Mesendoderm (in vitro differentiated cells): ENCODE results near the gene COX11.
A peak's percentile ranks its signal among the peaks of the same experiment; 100 is the strongest.

Source experiments
- DNase-seq: peaks from one replicate; pipeline ENCODE4 v3.0.0; 2013
- H2AK5ac ChIP-seq: 2 replicates; pipeline ENCODE4 v1.6.1; 2013; ENCODE audit warnings: low read length, inconsistent platforms
- H2BK120ac ChIP-seq: 2 replicates; pipeline ENCODE4 v1.6.1; 2013; ENCODE audit warnings: low read depth, mild to moderate bottlenecking, low read length, moderate library complexity, mixed read lengths
- H2BK15ac ChIP-seq: replicated peaks from 2 replicates; pipeline ENCODE4 v1.6.1; 2013; ENCODE audit warnings: low read depth, mild to moderate bottlenecking, moderate library complexity
- H2BK5ac ChIP-seq: 2 replicates; pipeline ENCODE4 v1.6.1; 2013; ENCODE audit warnings: low read length, inconsistent platforms
- H3K18ac ChIP-seq: 2 replicates; pipeline ENCODE4 v1.6.1; 2013; ENCODE audit warnings: mild to moderate bottlenecking, low read length, mixed read lengths
- H3K23ac ChIP-seq: one replicate; pipeline ENCODE4 v1.6.1; 2013; ENCODE audit warnings: low read length
- H3K27ac ChIP-seq: 2 replicates; pipeline ENCODE4 v1.5.1; 2013; ENCODE audit warnings: low read depth, mild to moderate bottlenecking, inconsistent platforms, low read length, moderate library complexity
- H3K27me3 ChIP-seq: 2 replicates; pipeline ENCODE4 v1.6.1; 2013; ENCODE audit warnings: low read length, control low read depth, mild to moderate bottlenecking, inconsistent platforms; ENCODE audit not compliant: insufficient read depth, poor library complexity
- H3K36me3 ChIP-seq: 2 replicates; pipeline ENCODE4 v1.6.1; 2013; ENCODE audit warnings: low read length, inconsistent platforms; ENCODE audit not compliant: control insufficient read depth, insufficient read depth
- H3K4ac ChIP-seq: one replicate; pipeline ENCODE4 v1.6.1; 2013; ENCODE audit warnings: low read depth, mild to moderate bottlenecking, low read length, moderate library complexity
- H3K4me1 ChIP-seq: 2 replicates; pipeline ENCODE4 v1.6.1; 2013; ENCODE audit warnings: low read depth, low read length, inconsistent platforms; ENCODE audit not compliant: control insufficient read depth
- H3K4me2 ChIP-seq: 2 replicates; pipeline ENCODE4 v1.6.1; 2013; ENCODE audit warnings: low read length
- H3K4me3 ChIP-seq: 2 replicates; pipeline ENCODE4 v1.5.1; 2013; ENCODE audit warnings: mild to moderate bottlenecking, low read length
- H3K56ac ChIP-seq: one replicate; pipeline ENCODE4 v1.6.1; 2013; ENCODE audit warnings: low read length
- H3K79me1 ChIP-seq: 2 replicates; pipeline ENCODE4 v1.6.1; 2013; ENCODE audit warnings: low read length, inconsistent platforms
- H3K79me2 ChIP-seq: 2 replicates; pipeline ENCODE4 v1.6.1; 2013; ENCODE audit warnings: mild to moderate bottlenecking, low read length; ENCODE audit not compliant: control insufficient read depth, insufficient read depth
- H3K9ac ChIP-seq: 2 replicates; pipeline ENCODE4 v1.6.1; 2013; ENCODE audit warnings: low read length, inconsistent platforms
- H4K5ac ChIP-seq: one replicate; pipeline ENCODE4 v1.6.1; 2013; ENCODE audit warnings: low read length
- H4K8ac ChIP-seq: one replicate; pipeline ENCODE4 v1.6.1; 2013; ENCODE audit warnings: low read depth, mild to moderate bottlenecking, control low read depth, low read length, moderate library complexity
- WGBS: extraction: QIAGEN DNeasy Blood & Tissue Kit; methylation state at CpG from one replicate; pipeline ENCODE4 v1.1.7; 2013; ENCODE audit warnings: low lambda C conversion rate, missing lambda C conversion rate; ENCODE audit not compliant: insufficient coverage; ENCODE audit errors: extremely low coverage; 5-methylcytosine and 5-hydroxymethylcytosine counted together

COX11 gene

DNA sequence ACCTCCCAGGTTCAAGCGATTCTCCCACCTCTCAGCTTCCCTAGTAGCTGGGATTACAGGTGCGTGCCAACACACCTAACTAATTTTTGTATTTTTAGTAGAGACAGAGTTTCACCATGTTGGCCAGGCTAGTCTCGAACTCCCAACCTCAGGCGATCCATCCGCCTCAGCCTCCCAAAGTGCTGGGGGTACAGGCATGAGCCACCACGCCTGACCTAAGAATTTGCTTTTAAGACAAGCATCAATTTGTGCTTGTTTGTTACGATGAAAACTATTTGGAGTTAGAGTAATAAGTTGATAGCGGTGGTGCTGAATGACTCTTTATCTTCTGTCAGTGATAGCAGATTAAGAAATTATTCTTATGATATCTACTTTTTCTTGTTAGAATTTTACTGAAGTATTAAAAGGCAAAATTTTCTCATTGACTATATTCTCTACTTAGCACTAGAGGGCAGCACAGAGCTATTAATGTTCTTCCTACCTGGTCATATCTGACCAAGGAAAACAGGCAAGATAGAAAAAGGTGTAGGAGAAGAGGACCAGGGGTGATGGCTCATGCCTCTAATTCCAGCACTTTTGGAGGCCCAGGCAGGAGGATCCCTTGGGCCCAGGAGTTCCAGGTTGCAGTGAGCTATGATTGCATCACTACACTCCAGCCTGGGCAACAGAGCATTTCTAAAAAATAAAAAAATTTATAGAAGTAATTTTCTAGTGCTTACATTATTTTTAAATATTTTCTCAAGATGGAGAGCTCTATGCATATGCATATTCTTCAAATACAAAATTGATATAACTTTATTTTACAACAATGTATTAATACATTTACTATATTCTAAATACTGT is 24.6 kb upstream of the COX11 start:
- H3K36me3 ChIP-seq, result no peaks in the 10 kb centered on the region
- no peak overlapping the region for H3K9ac ChIP-seq
- no peak overlapping the region for H2AK5ac ChIP-seq

DNA sequence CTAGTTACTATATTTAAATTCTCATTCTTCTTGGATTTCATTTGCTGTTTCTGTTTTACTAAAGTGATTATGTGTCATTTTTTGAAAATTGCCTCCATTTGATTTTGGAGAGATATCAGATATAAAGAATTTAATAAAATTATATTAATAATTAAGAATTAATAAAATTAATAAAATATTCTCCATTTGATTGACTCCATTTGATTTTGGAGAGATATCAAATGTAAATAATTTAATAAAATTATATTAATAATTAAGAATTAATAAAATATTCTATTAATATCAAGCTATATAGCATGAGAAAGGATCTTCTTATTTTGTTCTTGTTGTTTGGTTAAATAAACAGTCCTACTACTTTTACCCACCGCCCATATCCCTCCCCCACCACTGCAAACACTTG is 23.1 kb upstream of the COX11 start:
- H3K4ac ChIP-seq, result no peak overlapping the region
- no peak overlapping the region for H4K8ac ChIP-seq
- no peaks in the 10 kb centered on the region for H3K79me2 ChIP-seq
- no peak overlapping the region for H2BK15ac ChIP-seq
- H4K5ac ChIP-seq, result no peak overlapping the region
- no peak overlapping the region for H3K23ac ChIP-seq
- H3K9ac ChIP-seq, result no peak overlapping the region
- no peak overlapping the region for H2AK5ac ChIP-seq
- no peak overlapping the region for H3K18ac ChIP-seq
- H3K56ac ChIP-seq, result no peak overlapping the region
- no peak overlapping the region for H3K27ac ChIP-seq
- no peak overlapping the region for H2BK120ac ChIP-seq
- no peak overlapping the region for H2BK5ac ChIP-seq
- no peak overlapping the region for H3K4me3 ChIP-seq
- H3K79me1 ChIP-seq, result no peaks in the 10 kb centered on the region
- H3K4me2 ChIP-seq, result no peak overlapping the region
- H3K36me3 ChIP-seq, result no peaks in the 10 kb centered on the region
- DNase-seq, result no peak
- no peaks in the 10 kb centered on the region for H3K27me3 ChIP-seq
- no CpG with 5 or more reads among the region's 1 CpG for WGBS
- no peaks in the 10 kb centered on the region for H3K4me1 ChIP-seq

More for the DNA sequence above, 24.6 kb upstream of the COX11 start:
- no peaks in the 10 kb centered on the region for H3K4me1 ChIP-seq
- H4K8ac ChIP-seq, result no peak overlapping the region
- H3K56ac ChIP-seq, result no peak overlapping the region
- no peaks in the 10 kb centered on the region for H3K79me1 ChIP-seq
- H3K4me2 ChIP-seq, result no peak overlapping the region
- H2BK15ac ChIP-seq, result no peak overlapping the region
- no peaks in the 10 kb centered on the region for H3K79me2 ChIP-seq
- H3K18ac ChIP-seq, result no peak overlapping the region
- H3K27ac ChIP-seq, result no peak overlapping the region
- H3K27me3 ChIP-seq, result no peaks in the 10 kb centered on the region
- no peak overlapping the region for H4K5ac ChIP-seq
- no peak overlapping the region for H2BK120ac ChIP-seq
- H3K23ac ChIP-seq, result no peak overlapping the region
- no peak overlapping the region for H2BK5ac ChIP-seq
- no peak overlapping the region for H3K4ac ChIP-seq
- no CpG with 5 or more reads among the region's 8 CpGs for whole genome bisulfite sequencing
- no peak overlapping the region for H3K4me3 ChIP-seq
- DNase-seq, result peak; percentile 70

DNA sequence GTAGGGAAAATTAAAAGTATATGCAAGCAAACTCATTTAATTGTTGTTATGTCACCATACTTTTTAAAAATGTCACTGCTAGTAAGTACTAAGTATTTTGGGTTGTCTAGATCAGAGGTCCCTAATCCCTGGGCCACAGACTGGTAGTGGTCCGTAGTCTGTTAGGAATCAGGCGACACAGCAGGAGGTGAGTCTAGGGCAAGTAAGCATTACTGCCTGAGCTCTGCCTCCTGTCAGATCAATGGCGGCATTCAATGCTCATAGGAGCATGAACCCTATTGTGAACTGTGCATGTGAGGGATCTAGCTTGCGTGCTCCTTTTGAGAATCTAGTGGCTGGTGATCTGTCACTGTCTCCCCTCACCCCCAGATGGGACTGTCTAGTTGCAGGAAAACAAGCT is 21.7 kb upstream of the COX11 start:
- Histone ChIP-seq H2BK120ac (no peak overlapping the region), H2BK15ac (no peak overlapping the region), H3K79me2 (no peaks in the 10 kb centered on the region), H3K4ac (no peak overlapping the region), H3K27ac (no peak overlapping the region), H2AK5ac (no peak overlapping the region), H4K5ac (no peak overlapping the region), H3K27me3 (no peaks in the 10 kb centered on the region), H3K4me1 (no peaks in the 10 kb centered on the region), H3K36me3 (no peaks in the 10 kb centered on the region), H3K56ac (peak overlapping the region; percentile 15), H4K8ac (no peak overlapping the region), H3K4me3 (no peak overlapping the region), H3K23ac (no peak overlapping the region), H3K18ac (no peak overlapping the region), H3K9ac (no peak overlapping the region), H3K4me2 (no peak overlapping the region), H2BK5ac (no peak overlapping the region), H3K79me1 (no peaks in the 10 kb centered on the region)
- WGBS, result no CpG with 5 or more reads among the region's 4 CpGs
- DNase-seq, result no peak

- no peaks in the 10 kb centered on the region for H3K79me2 ChIP-seq
- H3K56ac ChIP-seq, result no peak overlapping the region
- no peak overlapping the region for H2BK5ac ChIP-seq
- no peak overlapping the region for H2BK15ac ChIP-seq
- H3K4ac ChIP-seq, result no peak overlapping the region
- no peak overlapping the region for H3K4me3 ChIP-seq
- no peaks in the 10 kb centered on the region for H3K27me3 ChIP-seq
- no peak overlapping the region for H4K5ac ChIP-seq
- H4K8ac ChIP-seq, result no peak overlapping the region
- no peak overlapping the region for H3K27ac ChIP-seq
- no peak for DNase-seq
- H3K4me2 ChIP-seq, result no peak overlapping the region
- H3K36me3 ChIP-seq, result no peaks in the 10 kb centered on the region
- WGBS, result no CpG with 5 or more reads among the region's 1 CpG
- no peak overlapping the region for H3K9ac ChIP-seq
- no peak overlapping the region for H2BK120ac ChIP-seq
- H3K79me1 ChIP-seq, result no peaks in the 10 kb centered on the region
- no peak overlapping the region for H2AK5ac ChIP-seq
- H3K18ac ChIP-seq, result no peak overlapping the region
- no peaks in the 10 kb centered on the region for H3K4me1 ChIP-seq
- H3K23ac ChIP-seq, result no peak overlapping the region
These were observed 17.0 kb upstream of the COX11 start for GRCh38 chr17:54985476-54985875.

GRCh38 chr17:54983260-54983659 is 14.8 kb upstream of the COX11 start:
- Histone ChIP-seq H3K9ac (no peak overlapping the region), H3K79me2 (no peaks in the 10 kb centered on the region), H2BK5ac (no peak overlapping the region), H2BK120ac (no peak overlapping the region), H3K4me2 (no peak overlapping the region), H4K5ac (no peak overlapping the region), H3K79me1 (no peaks in the 10 kb centered on the region), H3K36me3 (no peaks in the 10 kb centered on the region), H2BK15ac (no peak overlapping the region), H3K4me1 (no peaks in the 10 kb centered on the region), H3K56ac (no peak overlapping the region), H3K23ac (no peak overlapping the region), H3K27me3 (no peaks in the 10 kb centered on the region), H3K18ac (no peak overlapping the region), H3K4ac (no peak overlapping the region), H3K4me3 (no peak overlapping the region), H3K27ac (no peak overlapping the region), H4K8ac (no peak overlapping the region), H2AK5ac (no peak overlapping the region)
- DNase-seq, result no peak

- DNase-seq, result no peak
- Histone ChIP-seq H2BK5ac (no peak overlapping the region), H3K27me3 (no peaks in the 10 kb centered on the region), H3K23ac (no peak overlapping the region), H3K56ac (no peak overlapping the region), H2AK5ac (no peak overlapping the region), H3K4me1 (no peaks in the 10 kb centered on the region), H3K27ac (no peak overlapping the region), H3K18ac (no peak overlapping the region), H4K5ac (no peak overlapping the region), H3K4ac (no peak overlapping the region), H3K79me2 (no peaks in the 10 kb centered on the region), H2BK120ac (no peak overlapping the region), H3K36me3 (no peaks in the 10 kb centered on the region), H3K9ac (no peak overlapping the region), H4K8ac (no peak overlapping the region), H3K79me1 (no peaks in the 10 kb centered on the region), H3K4me3 (no peak overlapping the region), H2BK15ac (no peak overlapping the region), H3K4me2 (no peak overlapping the region)
These were observed 13.9 kb upstream of the COX11 start for GRCh38 chr17:54982399-54982798.
